Neutrophil (primary cell): ENCODE measurements around the gene EBF3.
A peak's percentile ranks its signal among the peaks of the same experiment; 100 is the strongest.

Experiments
- H3K27ac ChIP-seq: fragments of 200-600 bp; sonication (generic); 2 replicates; pipeline ENCODE4 v1.5.1; 2016; ENCODE audit warnings: mild to moderate bottlenecking, moderate library complexity
- H3K27me3 ChIP-seq: fragments of 200-600 bp; sonication (generic); 2 replicates; pipeline ENCODE4 v1.6.0; 2016; ENCODE audit warnings: mild to moderate bottlenecking
- H3K36me3 ChIP-seq: fragments of 200-600 bp; sonication (generic); 2 replicates; pipeline ENCODE4 v1.5.1; 2017
- H3K4me1 ChIP-seq, 2 experiments: fragments of 200-600 bp in 1 of 2; sonication (generic) in 1 of 2; 1 replicate in 1 of 2; 2 replicates in 1 of 2; pipeline versions ENCODE4 v1.5.1 to v1.6.1; 2013 to 2016; ENCODE audit warnings: low read depth in 1 of 2, low read length in 1 of 2, mild to moderate bottlenecking in 1 of 2, moderate library complexity in 1 of 2; ENCODE audit not compliant: control insufficient read depth in 1 of 2, insufficient read depth in 1 of 2
- H3K4me3 ChIP-seq, 2 experiments: fragments of 200-600 bp in 1 of 2; sonication (generic) in 1 of 2; 1 replicate in 1 of 2; 2 replicates in 1 of 2; pipeline ENCODE4 v1.5.1; 2013 to 2016; ENCODE audit warnings: low read depth in 1 of 2, low read length in 1 of 2, mild to moderate bottlenecking in 1 of 2, moderate library complexity in 1 of 2
- H3K9me3 ChIP-seq: fragments of 200-600 bp; sonication (generic); 2 replicates; pipeline ENCODE4 v1.5.1; 2016
- CTCF ChIP-seq: fragments of 200-600 bp; sonication (generic); IDR thresholded peaks from 2 replicates; pipeline ENCODE4 v1.5.1; 2016; ENCODE audit warnings: antibody characterized with exemption

The EBF3 gene

GRCh38 chr10:129963641-129964501 lies at the start of gene EBF3:
Gene EBF3 (minus strand): TSS chr10:129964274. CDS start chr10:129963768, 506 bp downstream.
- Histone ChIP-seq H3K27me3 (peaks cover 100% of the 10 kb centered on the region), H3K36me3 (no peaks in the 10 kb centered on the region), H3K4me1 (peaks cover 9 to 10% of the 10 kb centered on the region in 2 experiments), H3K27ac (no peak within 1 kb of the TSS), H3K9me3 (no peaks in the 10 kb centered on the region), H3K4me3 (peak within 1 kb of the TSS in 1 of 2 experiments; percentile 8)
- no peak for TF ChIP-seq CTCF

- Histone ChIP-seq H3K4me1 (no peaks in the 10 kb centered on the region), H3K4me3 (no peak overlapping the region), H3K36me3 (no peaks in the 10 kb centered on the region), H3K27me3 (no peaks in the 10 kb centered on the region), H3K27ac (no peak overlapping the region), H3K9me3 (no peaks in the 10 kb centered on the region)
- TF ChIP-seq CTCF, result no peak
Observed at GRCh38 chr10:130013335-130014262, 49.5 kb upstream of the EBF3 start.

- no peaks in the 10 kb centered on the region for H3K4me1 ChIP-seq
- TF ChIP-seq CTCF, result no peak
- no peaks in the 10 kb centered on the region for H3K9me3 ChIP-seq
- H3K4me3 ChIP-seq, result no peak overlapping the region
- no peak overlapping the region for H3K27ac ChIP-seq
- H3K36me3 ChIP-seq, result no peaks in the 10 kb centered on the region
- peaks cover 2% of the 10 kb centered on the region for H3K27me3 ChIP-seq
Observed at GRCh38 chr10:130012129-130012528, 48.1 kb upstream of the EBF3 start.

- H3K9me3 ChIP-seq, result no peaks in the 10 kb centered on the region
- H3K27me3 ChIP-seq, result peaks cover 16% of the 10 kb centered on the region
- no peaks in the 10 kb centered on the region for H3K4me1 ChIP-seq
- TF ChIP-seq CTCF, result no peak
- H3K36me3 ChIP-seq, result no peaks in the 10 kb centered on the region
- H3K27ac ChIP-seq, result no peak overlapping the region
- H3K4me3 ChIP-seq, result no peak overlapping the region
Observed at GRCh38 chr10:130010653-130011052, 46.6 kb upstream of the EBF3 start.

- H3K9me3 ChIP-seq, result no peaks in the 10 kb centered on the region
- no peak overlapping the region for H3K27ac ChIP-seq
- no peak overlapping the region for H3K4me3 ChIP-seq
- peaks cover 16% of the 10 kb centered on the region for H3K27me3 ChIP-seq
- H3K36me3 ChIP-seq, result no peaks in the 10 kb centered on the region
- TF ChIP-seq CTCF, result no peak
- H3K4me1 ChIP-seq, result no peaks in the 10 kb centered on the region
Observed at GRCh38 chr10:130009228-130009627, 45.2 kb upstream of the EBF3 start.
